HepG2 (cell line): ENCODE results near the gene BPIFA2. TPM values are rescaled to one million over a fixed set of nuclear protein-coding genes. Genes with fewer than 3 reads are reported as not detected.
A peak's percentile ranks its signal among the peaks of the same experiment; 100 is the strongest.

Source experiments
- BCL6 ChIP-seq: IDR thresholded peaks from 2 replicates; pipeline ENCODE4 v1.6.1; 2016; ENCODE audit warnings: missing genetic modification reagents, missing compliant biosample characterization
- FOXA1 ChIP-seq, 2 experiments: fragments of 450-650 bp in 1 of 2; sonication (generic) in 1 of 2; formaldehyde crosslinking in 1 of 2; IDR thresholded peaks; 2 replicates each; pipeline versions ENCODE4 v1.4.0 to v1.6.1; 2016 to 2020; ENCODE audit warnings: missing genetic modification reagents in 1 of 2
- HDAC1 ChIP-seq: sonication (generic); formaldehyde crosslinking; IDR thresholded peaks from 2 replicates; pipeline ENCODE4 v1.5.1; 2020; ENCODE audit warnings: mild to moderate bottlenecking, missing genetic modification reagents
- HHEX ChIP-seq: IDR thresholded peaks from 2 replicates; pipeline ENCODE4 v1.6.1; 2016; ENCODE audit warnings: control low read depth
- HNF4A ChIP-seq: sonication (generic); formaldehyde crosslinking; IDR thresholded peaks from 2 replicates; pipeline ENCODE4 v1.4.0; 2020; ENCODE audit warnings: missing genetic modification reagents
- HNF4G ChIP-seq, 2 experiments: sonication (generic) in 1 of 2; formaldehyde crosslinking in 1 of 2; IDR thresholded peaks; 2 replicates each; pipeline versions ENCODE4 v1.4.0 to v1.6.1; 2011 to 2020; ENCODE audit warnings: borderline replicate concordance in 2 of 2, low read depth in 2 of 2, mild to moderate bottlenecking in 2 of 2, low read length in 1 of 2, missing genetic modification reagents in 1 of 2, moderate library complexity in 1 of 2
- MZF1 ChIP-seq: sonication (generic); formaldehyde crosslinking; IDR thresholded peaks from 2 replicates; pipeline ENCODE4 v1.8.1; 2023; ENCODE audit warnings: mild to moderate bottlenecking, missing genetic modification reagents, borderline replicate concordance
- NR2F1 ChIP-seq, 2 experiments: fragments of 450-650 bp in 1 of 2; formaldehyde crosslinking in 1 of 2; IDR thresholded peaks; 2 replicates each; pipeline versions ENCODE4 v1.5.0 to v1.6.1; 2016 to 2020; ENCODE audit warnings: mild to moderate bottlenecking in 1 of 2, missing compliant biosample characterization in 1 of 2, missing genetic modification reagents in 1 of 2, moderate library complexity in 1 of 2
- NR2F2 ChIP-seq: IDR thresholded peaks from 2 replicates; pipeline ENCODE4 v1.6.1; 2012; ENCODE audit warnings: low read depth, inconsistent platforms, borderline replicate concordance
- NR2F6 ChIP-seq, 2 experiments: IDR thresholded peaks; 2 replicates each; pipeline ENCODE4 v1.6.1; 2016; ENCODE audit warnings: antibody characterized with exemption in 1 of 2, mild to moderate bottlenecking in 1 of 2
- RARA ChIP-seq: IDR thresholded peaks from 2 replicates; pipeline ENCODE4 v1.6.1; 2016; ENCODE audit warnings: missing genetic modification reagents, missing compliant biosample characterization
- TBL1XR1 ChIP-seq: fragments of 150-350 bp; IDR thresholded peaks from 2 replicates; pipeline ENCODE4 v1.6.1; 2014; ENCODE audit warnings: borderline replicate concordance, low read length; ENCODE audit not compliant: partially characterized antibody
- TEAD3 ChIP-seq: optimal IDR thresholded peaks from 2 replicates; pipeline ENCODE3; 2016; ENCODE audit warnings: borderline replicate concordance
- ZNF180 ChIP-seq: sonication (generic); formaldehyde crosslinking; IDR thresholded peaks from 2 replicates; pipeline ENCODE4 v1.4.0; 2020; ENCODE audit warnings: low read depth, missing genetic modification reagents, borderline replicate concordance
- ZNF232 ChIP-seq: sonication (generic); formaldehyde crosslinking; IDR thresholded peaks from 2 replicates; pipeline ENCODE4 v1.4.0; 2020; ENCODE audit warnings: missing genetic modification reagents, borderline replicate concordance
- ZNF607 ChIP-seq: sonication (generic); formaldehyde crosslinking; IDR thresholded peaks from 2 replicates; pipeline ENCODE4 v1.5.1; 2020; ENCODE audit warnings: missing genetic modification reagents, mild to moderate bottlenecking, borderline replicate concordance
- ZNF839 ChIP-seq: sonication (generic); formaldehyde crosslinking; IDR thresholded peaks from 2 replicates; pipeline ENCODE4 v1.4.0; 2020; ENCODE audit warnings: missing genetic modification reagents, mild to moderate bottlenecking, borderline replicate concordance
- polyA plus RNA-seq, 8 experiments: library from polyadenylated mRNA; depleted of rRNA in 3 of 8; stranded (reverse) in 7 of 8; unstranded in 1 of 8; fragments of >200 nt; fragmentation: Illumina TruSeq in 4 of 8; extraction: Trizol in 4 of 8; gene quantifications; 2 replicates each; pipeline versions ENCODE4 v1.2.1 to v1.2.3, GENCODE V29; 2011 to 2016; ENCODE audit warnings: low read depth in 4 of 8, missing spikeins in 1 of 8, mixed read lengths in 1 of 8; ENCODE audit not compliant: insufficient read depth in 1 of 8
- total RNA-seq, 5 experiments: library from RNA; depleted of rRNA; stranded (reverse); fragments of >200 nt; fragmentation: Illumina TruSeq; extraction: Trizol; gene quantifications; 2 replicates each; pipeline ENCODE4 v1.2.3, GENCODE V29; 2016; ENCODE audit warnings: low read depth in 1 of 5
- TF ChIP-seq, protein P1 (sequence below): IDR thresholded peaks from 2 replicates; pipeline ENCODE4 v1.6.1; 2016; ENCODE audit warnings: mild to moderate bottlenecking, missing biosample characterization, missing genetic modification reagents
- TF ChIP-seq, protein P2 (sequence below): sonication (generic); formaldehyde crosslinking; IDR thresholded peaks from 2 replicates; pipeline ENCODE4 v1.4.0; 2020; ENCODE audit warnings: mild to moderate bottlenecking, missing genetic modification reagents, borderline replicate concordance
- TF ChIP-seq, protein P3 (sequence below): sonication (generic); formaldehyde crosslinking; IDR thresholded peaks from 2 replicates; pipeline ENCODE4 v1.5.1; 2020; ENCODE audit warnings: missing genetic modification reagents, mild to moderate bottlenecking, borderline replicate concordance
- TF ChIP-seq, protein P4 (sequence below): sonication (generic); formaldehyde crosslinking; IDR thresholded peaks from 2 replicates; pipeline ENCODE4 v1.4.0; 2020; ENCODE audit warnings: mild to moderate bottlenecking, missing genetic modification reagents

BPIFA2 gene
- total and polyA plus RNA-seq, 2 of the 13 experiments (the other 11 are each of a cell fraction or from before 2014, with no cell fraction given): not detected

DNA sequence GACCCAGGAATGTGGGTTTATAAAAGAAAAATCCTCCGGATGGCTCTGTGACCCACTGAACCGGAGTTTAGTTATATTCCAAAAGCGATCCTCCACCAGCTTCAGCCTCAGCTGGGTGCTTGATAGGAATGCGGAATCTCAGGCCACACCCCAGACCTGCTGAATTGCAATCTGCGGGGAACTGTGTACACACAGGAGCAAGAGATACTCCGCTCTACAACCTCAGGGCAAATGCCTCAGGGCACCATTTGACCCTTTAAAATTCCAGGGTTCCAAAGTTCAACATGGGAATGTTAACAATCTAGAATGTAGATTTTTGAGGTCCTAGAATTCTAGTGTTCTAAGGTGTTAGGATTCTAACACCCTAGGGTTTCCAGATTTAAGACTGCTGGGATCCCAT is 10.8 kb downstream of the BPIFA2 start (continued):
- TF ChIP-seq ZNF232 (CRISPR knock-in tag) (no peak), RARA (CRISPR knock-in tag) (peak; percentile 23; the same call in 1 of the 2 replicates), MZF1 (0 out of 2 replicates have a peak, but pooled peaks have one; percentile 26), TEAD3 (peak; percentile 80), HNF4G (IDR thresholded peaks at IDR 0.05; ENCODE audit: borderline replicate concordance, low read depth, low read length) (peak; percentile 24; the same call in 1 of the 2 replicates), HNF4G (CRISPR knock-in tag; IDR thresholded peaks at IDR 0.05; ENCODE audit: borderline replicate concordance, low read depth) (no peak), NR2F6 (IDR thresholded peaks at IDR 0.05) (peak; percentile 72), NR2F6 (CRISPR knock-in tag; IDR thresholded peaks at IDR 0.05) (peak; percentile 36; the same call in 1 of the 2 replicates), NR2F2 (peak; percentile 60), HNF4A (peak; percentile 62), FOXA1 (IDR thresholded peaks at IDR 0.05) (no peak), FOXA1 (CRISPR knock-in tag; IDR thresholded peaks at IDR 0.05) (peak; percentile 66), ZNF180 (CRISPR knock-in tag) (no peak), ZNF607 (CRISPR knock-in tag) (no peak), NR2F1 (CRISPR knock-in tag; IDR thresholded peaks at IDR 0.05) (peak in 1 of 2 experiments; percentile 75; a peak in 2 of 4 replicates), HHEX (CRISPR knock-in tag) (peak; percentile 51; the same call in 1 of the 2 replicates), HDAC1 (CRISPR knock-in tag) (0 out of 2 replicates have a peak, but pooled peaks have one; percentile 24), BCL6 (0 out of 2 replicates have a peak, but pooled peaks have one; percentile 26), TBL1XR1 (no peak), ZNF839 (CRISPR knock-in tag) (no peak)
- TF ChIP-seq, protein P1, sequence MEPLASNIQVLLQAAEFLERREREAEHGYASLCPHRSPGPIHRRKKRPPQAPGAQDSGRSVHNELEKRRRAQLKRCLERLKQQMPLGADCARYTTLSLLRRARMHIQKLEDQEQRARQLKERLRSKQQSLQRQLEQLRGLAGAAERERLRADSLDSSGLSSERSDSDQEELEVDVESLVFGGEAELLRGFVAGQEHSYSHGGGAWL (CRISPR knock-in tag): no peak
- TF ChIP-seq, protein P2, sequence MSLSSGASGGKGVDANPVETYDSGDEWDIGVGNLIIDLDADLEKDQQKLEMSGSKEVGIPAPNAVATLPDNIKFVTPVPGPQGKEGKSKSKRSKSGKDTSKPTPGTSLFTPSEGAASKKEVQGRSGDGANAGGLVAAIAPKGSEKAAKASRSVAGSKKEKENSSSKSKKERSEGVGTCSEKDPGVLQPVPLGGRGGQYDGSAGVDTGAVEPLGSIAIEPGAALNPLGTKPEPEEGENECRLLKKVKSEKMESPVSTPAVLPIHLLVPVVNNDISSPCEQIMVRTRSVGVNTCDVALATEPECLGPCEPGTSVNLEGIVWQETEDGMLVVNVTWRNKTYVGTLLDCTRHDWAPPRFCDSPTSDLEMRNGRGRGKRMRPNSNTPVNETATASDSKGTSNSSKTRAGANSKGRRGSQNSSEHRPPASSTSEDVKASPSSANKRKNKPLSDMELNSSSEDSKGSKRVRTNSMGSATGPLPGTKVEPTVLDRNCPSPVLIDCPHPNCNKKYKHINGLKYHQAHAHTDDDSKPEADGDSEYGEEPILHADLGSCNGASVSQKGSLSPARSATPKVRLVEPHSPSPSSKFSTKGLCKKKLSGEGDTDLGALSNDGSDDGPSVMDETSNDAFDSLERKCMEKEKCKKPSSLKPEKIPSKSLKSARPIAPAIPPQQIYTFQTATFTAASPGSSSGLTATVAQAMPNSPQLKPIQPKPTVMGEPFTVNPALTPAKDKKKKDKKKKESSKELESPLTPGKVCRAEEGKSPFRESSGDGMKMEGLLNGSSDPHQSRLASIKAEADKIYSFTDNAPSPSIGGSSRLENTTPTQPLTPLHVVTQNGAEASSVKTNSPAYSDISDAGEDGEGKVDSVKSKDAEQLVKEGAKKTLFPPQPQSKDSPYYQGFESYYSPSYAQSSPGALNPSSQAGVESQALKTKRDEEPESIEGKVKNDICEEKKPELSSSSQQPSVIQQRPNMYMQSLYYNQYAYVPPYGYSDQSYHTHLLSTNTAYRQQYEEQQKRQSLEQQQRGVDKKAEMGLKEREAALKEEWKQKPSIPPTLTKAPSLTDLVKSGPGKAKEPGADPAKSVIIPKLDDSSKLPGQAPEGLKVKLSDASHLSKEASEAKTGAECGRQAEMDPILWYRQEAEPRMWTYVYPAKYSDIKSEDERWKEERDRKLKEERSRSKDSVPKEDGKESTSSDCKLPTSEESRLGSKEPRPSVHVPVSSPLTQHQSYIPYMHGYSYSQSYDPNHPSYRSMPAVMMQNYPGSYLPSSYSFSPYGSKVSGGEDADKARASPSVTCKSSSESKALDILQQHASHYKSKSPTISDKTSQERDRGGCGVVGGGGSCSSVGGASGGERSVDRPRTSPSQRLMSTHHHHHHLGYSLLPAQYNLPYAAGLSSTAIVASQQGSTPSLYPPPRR: 0 out of 2 replicates have a peak, but pooled peaks have one; percentile 18
- TF ChIP-seq, protein P3, sequence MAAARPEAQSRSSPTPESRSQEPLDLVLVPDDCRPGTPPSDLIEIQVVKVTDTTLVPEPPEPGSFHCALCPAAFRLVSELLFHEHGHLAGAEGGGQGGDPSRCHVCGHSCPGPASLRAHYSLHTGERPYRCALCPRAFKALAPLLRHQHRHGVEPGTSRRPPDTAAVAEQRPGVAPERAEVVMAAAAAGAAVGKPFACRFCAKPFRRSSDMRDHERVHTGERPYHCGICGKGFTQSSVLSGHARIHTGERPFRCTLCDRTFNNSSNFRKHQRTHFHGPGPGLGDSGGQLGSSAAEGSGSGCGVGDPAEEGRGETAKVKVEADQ (CRISPR knock-in tag): no peak
- TF ChIP-seq, protein P4, sequence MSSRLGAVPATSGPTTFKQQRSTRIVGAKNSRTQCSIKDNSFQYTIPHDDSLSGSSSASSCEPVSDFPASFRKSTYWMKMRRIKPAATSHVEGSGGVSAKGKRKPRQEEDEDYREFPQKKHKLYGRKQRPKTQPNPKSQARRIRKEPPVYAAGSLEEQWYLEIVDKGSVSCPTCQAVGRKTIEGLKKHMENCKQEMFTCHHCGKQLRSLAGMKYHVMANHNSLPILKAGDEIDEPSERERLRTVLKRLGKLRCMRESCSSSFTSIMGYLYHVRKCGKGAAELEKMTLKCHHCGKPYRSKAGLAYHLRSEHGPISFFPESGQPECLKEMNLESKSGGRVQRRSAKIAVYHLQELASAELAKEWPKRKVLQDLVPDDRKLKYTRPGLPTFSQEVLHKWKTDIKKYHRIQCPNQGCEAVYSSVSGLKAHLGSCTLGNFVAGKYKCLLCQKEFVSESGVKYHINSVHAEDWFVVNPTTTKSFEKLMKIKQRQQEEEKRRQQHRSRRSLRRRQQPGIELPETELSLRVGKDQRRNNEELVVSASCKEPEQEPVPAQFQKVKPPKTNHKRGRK (CRISPR knock-in tag): no peak
- TF ChIP-seq, all 625 proteins: peak for 16
